Measurements from ENCODE around the gene MICALL2. TPM values are rescaled to one million over a fixed set of nuclear protein-coding genes. Genes with fewer than 3 reads are reported as not detected.

Gene MICALL2
- total RNA-seq, 1 experiment from 2014 or later, result 15.7 TPM

DNA sequence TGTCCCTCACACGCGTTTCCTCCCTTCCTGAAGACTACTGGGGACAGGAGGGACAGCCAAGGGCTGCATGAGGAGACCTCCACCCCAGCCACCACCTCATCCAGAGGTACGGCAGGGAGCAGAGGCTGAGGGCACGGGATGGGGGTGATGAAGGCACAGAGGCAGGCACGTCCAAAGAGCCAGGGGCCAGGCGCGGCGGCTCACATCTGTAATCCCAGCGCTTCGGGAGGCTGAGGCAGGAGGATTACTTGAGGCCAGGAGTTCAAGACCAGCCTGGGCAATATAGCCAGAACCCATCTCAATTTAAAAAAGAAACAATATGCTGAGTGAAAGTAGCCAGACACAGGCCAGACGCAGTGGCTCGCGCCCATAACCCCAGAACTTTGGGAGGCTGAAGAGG is 3.3 kb downstream of the MICALL2 start (continued):
- TF ChIP-seq, protein P1, sequence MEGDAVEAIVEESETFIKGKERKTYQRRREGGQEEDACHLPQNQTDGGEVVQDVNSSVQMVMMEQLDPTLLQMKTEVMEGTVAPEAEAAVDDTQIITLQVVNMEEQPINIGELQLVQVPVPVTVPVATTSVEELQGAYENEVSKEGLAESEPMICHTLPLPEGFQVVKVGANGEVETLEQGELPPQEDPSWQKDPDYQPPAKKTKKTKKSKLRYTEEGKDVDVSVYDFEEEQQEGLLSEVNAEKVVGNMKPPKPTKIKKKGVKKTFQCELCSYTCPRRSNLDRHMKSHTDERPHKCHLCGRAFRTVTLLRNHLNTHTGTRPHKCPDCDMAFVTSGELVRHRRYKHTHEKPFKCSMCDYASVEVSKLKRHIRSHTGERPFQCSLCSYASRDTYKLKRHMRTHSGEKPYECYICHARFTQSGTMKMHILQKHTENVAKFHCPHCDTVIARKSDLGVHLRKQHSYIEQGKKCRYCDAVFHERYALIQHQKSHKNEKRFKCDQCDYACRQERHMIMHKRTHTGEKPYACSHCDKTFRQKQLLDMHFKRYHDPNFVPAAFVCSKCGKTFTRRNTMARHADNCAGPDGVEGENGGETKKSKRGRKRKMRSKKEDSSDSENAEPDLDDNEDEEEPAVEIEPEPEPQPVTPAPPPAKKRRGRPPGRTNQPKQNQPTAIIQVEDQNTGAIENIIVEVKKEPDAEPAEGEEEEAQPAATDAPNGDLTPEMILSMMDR (IDR thresholded peaks at IDR 0.05), result no peak
- TF ChIP-seq, protein P2, sequence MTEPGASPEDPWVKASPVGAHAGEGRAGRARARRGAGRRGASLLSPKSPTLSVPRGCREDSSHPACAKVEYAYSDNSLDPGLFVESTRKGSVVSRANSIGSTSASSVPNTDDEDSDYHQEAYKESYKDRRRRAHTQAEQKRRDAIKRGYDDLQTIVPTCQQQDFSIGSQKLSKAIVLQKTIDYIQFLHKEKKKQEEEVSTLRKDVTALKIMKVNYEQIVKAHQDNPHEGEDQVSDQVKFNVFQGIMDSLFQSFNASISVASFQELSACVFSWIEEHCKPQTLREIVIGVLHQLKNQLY (CRISPR knock-in tag; IDR thresholded peaks at IDR 0.05), result no peak
- TF ChIP-seq ZBTB21 (CRISPR knock-in tag; IDR thresholded peaks at IDR 0.05; ENCODE audit: borderline replicate concordance) (no peak), FOXP1 (CRISPR knock-in tag; IDR thresholded peaks at IDR 0.05; ENCODE audit: borderline replicate concordance) (no peak), ZNF121 (CRISPR knock-in tag; IDR thresholded peaks at IDR 0.05) (no peak), KAT7 (CRISPR knock-in tag; IDR thresholded peaks at IDR 0.05; ENCODE audit: borderline replicate concordance) (no peak), SP1 (CRISPR knock-in tag; conservative IDR thresholded peaks at IDR 0.05) (no peak)
- TF ChIP-seq, protein P3, sequence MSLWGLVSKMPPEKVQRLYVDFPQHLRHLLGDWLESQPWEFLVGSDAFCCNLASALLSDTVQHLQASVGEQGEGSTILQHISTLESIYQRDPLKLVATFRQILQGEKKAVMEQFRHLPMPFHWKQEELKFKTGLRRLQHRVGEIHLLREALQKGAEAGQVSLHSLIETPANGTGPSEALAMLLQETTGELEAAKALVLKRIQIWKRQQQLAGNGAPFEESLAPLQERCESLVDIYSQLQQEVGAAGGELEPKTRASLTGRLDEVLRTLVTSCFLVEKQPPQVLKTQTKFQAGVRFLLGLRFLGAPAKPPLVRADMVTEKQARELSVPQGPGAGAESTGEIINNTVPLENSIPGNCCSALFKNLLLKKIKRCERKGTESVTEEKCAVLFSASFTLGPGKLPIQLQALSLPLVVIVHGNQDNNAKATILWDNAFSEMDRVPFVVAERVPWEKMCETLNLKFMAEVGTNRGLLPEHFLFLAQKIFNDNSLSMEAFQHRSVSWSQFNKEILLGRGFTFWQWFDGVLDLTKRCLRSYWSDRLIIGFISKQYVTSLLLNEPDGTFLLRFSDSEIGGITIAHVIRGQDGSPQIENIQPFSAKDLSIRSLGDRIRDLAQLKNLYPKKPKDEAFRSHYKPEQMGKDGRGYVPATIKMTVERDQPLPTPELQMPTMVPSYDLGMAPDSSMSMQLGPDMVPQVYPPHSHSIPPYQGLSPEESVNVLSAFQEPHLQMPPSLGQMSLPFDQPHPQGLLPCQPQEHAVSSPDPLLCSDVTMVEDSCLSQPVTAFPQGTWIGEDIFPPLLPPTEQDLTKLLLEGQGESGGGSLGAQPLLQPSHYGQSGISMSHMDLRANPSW (CRISPR knock-in tag; conservative IDR thresholded peaks at IDR 0.05; ENCODE audit: low read depth), result no peak
- TF ChIP-seq, protein P4, sequence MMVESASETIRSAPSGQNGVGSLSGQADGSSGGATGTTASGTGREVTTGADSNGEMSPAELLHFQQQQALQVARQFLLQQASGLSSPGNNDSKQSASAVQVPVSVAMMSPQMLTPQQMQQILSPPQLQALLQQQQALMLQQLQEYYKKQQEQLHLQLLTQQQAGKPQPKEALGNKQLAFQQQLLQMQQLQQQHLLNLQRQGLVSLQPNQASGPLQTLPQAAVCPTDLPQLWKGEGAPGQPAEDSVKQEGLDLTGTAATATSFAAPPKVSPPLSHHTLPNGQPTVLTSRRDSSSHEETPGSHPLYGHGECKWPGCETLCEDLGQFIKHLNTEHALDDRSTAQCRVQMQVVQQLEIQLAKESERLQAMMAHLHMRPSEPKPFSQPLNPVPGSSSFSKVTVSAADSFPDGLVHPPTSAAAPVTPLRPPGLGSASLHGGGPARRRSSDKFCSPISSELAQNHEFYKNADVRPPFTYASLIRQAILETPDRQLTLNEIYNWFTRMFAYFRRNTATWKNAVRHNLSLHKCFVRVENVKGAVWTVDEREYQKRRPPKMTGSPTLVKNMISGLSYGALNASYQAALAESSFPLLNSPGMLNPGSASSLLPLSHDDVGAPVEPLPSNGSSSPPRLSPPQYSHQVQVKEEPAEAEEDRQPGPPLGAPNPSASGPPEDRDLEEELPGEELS (CRISPR knock-in tag; IDR thresholded peaks at IDR 0.05), result no peak

DNA sequence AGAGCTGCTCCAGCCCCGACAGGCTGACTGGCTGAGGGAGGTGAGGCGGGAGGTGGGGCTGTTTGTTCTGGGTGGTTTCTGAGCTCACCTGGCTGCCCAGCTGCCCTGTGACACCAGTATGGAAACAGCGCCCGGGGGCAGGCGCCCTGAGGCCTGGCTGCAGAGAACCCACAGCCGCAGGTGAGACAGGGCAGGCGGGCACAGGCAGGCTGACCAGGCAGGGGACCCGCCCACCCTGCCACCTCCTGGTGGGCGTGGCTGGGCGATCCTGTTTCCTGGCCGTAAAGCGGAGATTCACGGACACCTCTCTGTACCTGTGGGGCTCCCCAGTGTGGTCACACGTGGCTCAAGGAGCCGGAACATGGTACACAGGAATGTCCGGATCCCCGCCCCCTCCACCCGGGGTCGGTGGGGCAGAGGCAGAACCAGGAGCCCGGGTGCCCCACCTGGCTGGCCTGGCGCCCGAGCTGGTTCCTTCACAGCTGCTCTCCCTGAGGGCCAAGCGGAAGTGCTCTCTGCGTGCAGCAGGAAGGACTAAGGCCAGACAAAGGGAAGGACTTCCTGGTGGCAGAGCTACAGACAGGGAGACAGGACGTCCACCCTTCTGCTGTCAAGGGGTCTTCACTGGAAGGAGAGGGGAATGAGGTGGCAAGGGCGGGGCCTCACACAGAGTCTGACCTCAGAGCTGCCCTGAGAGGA is 3.9 kb downstream of the MICALL2 start:
- POLR2A ChIA-PET, result interaction anchor here (0.6 kb wide), 1 partner anchor 1046 kb away, joined by 5 read pairs; no protein-coding TSS in a partner anchor
- peaks cover 4% of the 10 kb centered on the region for H3K4me1 Mint-ChIP-seq
- no peak overlapping the region for H3K27ac Mint-ChIP-seq
- ATAC-seq (no peak), DNase-seq (ENCODE audit: low spot score) (no peak)
- H3K27me3 Mint-ChIP-seq (ENCODE audit: low read depth), result no peaks in the 10 kb centered on the region
- no peaks in the 10 kb centered on the region for H3K36me3 Mint-ChIP-seq
- H3K9me3 Mint-ChIP-seq, result no peaks in the 10 kb centered on the region
- H3K4me3 Mint-ChIP-seq, result no peak overlapping the region
- TF ChIP-seq, protein P5, sequence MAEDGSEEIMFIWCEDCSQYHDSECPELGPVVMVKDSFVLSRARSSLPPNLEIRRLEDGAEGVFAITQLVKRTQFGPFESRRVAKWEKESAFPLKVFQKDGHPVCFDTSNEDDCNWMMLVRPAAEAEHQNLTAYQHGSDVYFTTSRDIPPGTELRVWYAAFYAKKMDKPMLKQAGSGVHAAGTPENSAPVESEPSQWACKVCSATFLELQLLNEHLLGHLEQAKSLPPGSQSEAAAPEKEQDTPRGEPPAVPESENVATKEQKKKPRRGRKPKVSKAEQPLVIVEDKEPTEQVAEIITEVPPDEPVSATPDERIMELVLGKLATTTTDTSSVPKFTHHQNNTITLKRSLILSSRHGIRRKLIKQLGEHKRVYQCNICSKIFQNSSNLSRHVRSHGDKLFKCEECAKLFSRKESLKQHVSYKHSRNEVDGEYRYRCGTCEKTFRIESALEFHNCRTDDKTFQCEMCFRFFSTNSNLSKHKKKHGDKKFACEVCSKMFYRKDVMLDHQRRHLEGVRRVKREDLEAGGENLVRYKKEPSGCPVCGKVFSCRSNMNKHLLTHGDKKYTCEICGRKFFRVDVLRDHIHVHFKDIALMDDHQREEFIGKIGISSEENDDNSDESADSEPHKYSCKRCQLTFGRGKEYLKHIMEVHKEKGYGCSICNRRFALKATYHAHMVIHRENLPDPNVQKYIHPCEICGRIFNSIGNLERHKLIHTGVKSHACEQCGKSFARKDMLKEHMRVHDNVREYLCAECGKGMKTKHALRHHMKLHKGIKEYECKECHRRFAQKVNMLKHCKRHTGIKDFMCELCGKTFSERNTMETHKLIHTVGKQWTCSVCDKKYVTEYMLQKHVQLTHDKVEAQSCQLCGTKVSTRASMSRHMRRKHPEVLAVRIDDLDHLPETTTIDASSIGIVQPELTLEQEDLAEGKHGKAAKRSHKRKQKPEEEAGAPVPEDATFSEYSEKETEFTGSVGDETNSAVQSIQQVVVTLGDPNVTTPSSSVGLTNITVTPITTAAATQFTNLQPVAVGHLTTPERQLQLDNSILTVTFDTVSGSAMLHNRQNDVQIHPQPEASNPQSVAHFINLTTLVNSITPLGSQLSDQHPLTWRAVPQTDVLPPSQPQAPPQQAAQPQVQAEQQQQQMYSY (CRISPR knock-in tag; IDR thresholded peaks at IDR 0.05), result 0 out of 2 replicates have a peak, but pooled peaks have one; percentile 28
- TF ChIP-seq, protein P6, sequence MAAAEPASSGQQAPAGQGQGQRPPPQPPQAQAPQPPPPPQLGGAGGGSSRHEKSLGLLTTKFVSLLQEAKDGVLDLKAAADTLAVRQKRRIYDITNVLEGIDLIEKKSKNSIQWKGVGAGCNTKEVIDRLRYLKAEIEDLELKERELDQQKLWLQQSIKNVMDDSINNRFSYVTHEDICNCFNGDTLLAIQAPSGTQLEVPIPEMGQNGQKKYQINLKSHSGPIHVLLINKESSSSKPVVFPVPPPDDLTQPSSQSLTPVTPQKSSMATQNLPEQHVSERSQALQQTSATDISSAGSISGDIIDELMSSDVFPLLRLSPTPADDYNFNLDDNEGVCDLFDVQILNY (CRISPR knock-in tag; IDR thresholded peaks at IDR 0.05), result no peak
- TF ChIP-seq, protein P7, sequence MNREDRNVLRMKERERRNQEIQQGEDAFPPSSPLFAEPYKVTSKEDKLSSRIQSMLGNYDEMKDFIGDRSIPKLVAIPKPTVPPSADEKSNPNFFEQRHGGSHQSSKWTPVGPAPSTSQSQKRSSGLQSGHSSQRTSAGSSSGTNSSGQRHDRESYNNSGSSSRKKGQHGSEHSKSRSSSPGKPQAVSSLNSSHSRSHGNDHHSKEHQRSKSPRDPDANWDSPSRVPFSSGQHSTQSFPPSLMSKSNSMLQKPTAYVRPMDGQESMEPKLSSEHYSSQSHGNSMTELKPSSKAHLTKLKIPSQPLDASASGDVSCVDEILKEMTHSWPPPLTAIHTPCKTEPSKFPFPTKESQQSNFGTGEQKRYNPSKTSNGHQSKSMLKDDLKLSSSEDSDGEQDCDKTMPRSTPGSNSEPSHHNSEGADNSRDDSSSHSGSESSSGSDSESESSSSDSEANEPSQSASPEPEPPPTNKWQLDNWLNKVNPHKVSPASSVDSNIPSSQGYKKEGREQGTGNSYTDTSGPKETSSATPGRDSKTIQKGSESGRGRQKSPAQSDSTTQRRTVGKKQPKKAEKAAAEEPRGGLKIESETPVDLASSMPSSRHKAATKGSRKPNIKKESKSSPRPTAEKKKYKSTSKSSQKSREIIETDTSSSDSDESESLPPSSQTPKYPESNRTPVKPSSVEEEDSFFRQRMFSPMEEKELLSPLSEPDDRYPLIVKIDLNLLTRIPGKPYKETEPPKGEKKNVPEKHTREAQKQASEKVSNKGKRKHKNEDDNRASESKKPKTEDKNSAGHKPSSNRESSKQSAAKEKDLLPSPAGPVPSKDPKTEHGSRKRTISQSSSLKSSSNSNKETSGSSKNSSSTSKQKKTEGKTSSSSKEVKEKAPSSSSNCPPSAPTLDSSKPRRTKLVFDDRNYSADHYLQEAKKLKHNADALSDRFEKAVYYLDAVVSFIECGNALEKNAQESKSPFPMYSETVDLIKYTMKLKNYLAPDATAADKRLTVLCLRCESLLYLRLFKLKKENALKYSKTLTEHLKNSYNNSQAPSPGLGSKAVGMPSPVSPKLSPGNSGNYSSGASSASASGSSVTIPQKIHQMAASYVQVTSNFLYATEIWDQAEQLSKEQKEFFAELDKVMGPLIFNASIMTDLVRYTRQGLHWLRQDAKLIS (CRISPR knock-in tag; IDR thresholded peaks at IDR 0.05; ENCODE audit: borderline replicate concordance), result no peak
- no peak for TF ChIP-seq ZNF396 (CRISPR knock-in tag; IDR thresholded peaks at IDR 0.05; ENCODE audit: borderline replicate concordance)
- CTCF ChIA-PET, result interaction anchor here (1.2 to 2.3 kb wide), 3 partner anchors 19 to 279 kb away, joined by 3 to 11 read pairs (median 8); no protein-coding TSS in a partner anchor
